Stimulated activated CD4-positive, alpha-beta T cell treated with anti-CD3 and anti-CD28 coated beads, TNF-alpha, amount 100 ng/mL, for 1 hour (primary cell): ENCODE results near the gene KRTAP10-5.
"Not testable (repeated sequence)": the region's sequence is repeated elsewhere in the genome, so short reads cannot be mapped to it uniquely, and the experiment has no call there.

Experiments
- DNase-seq, 3 donors: peaks; one replicate each; pipeline ENCODE4 v3.0.0-alpha.2; 2020; ENCODE audit warnings: low read depth in 3 of 3, low spot score in 1 of 3

The KRTAP10-5 gene

GRCh38 chr21:44591801-44592130 is 11.4 kb upstream of the KRTAP10-5 start:
- not testable (repeated sequence) for DNase-seq

GRCh38 chr21:44590897-44591800 is 10.7 kb upstream of the KRTAP10-5 start:
- not testable (repeated sequence) for DNase-seq

- DNase-seq: no peak
Observed at GRCh38 chr21:44590311-44590721, 9.9 kb upstream of the KRTAP10-5 start.

- DNase-seq: no peak
Observed at GRCh38 chr21:44589586-44590305, 9.3 kb upstream of the KRTAP10-5 start.

GRCh38 chr21:44589094-44589493 is 8.7 kb upstream of the KRTAP10-5 start:
- DNase-seq: no peak

- no peak for DNase-seq
Observed at GRCh38 chr21:44585892-44586291, 5.5 kb upstream of the KRTAP10-5 start.

- DNase-seq: no peak
Observed at GRCh38 chr21:44583800-44584147, 3.4 kb upstream of the KRTAP10-5 start.

GRCh38 chr21:44583089-44583799 is 2.8 kb upstream of the KRTAP10-5 start:
- DNase-seq: no peak

GRCh38 chr21:44582055-44582454 is 1.7 kb upstream of the KRTAP10-5 start:
- DNase-seq: no peak

- no peak for DNase-seq
Observed at GRCh38 chr21:44581158-44581557, 754 bp upstream of the KRTAP10-5 start.

GRCh38 chr21:44579833-44580144 is 615 bp downstream of the KRTAP10-5 start:
- no peak for DNase-seq

- no peak for DNase-seq
Observed at GRCh38 chr21:44579056-44579832, 1.2 kb downstream of the KRTAP10-5 start.

GRCh38 chr21:44578371-44579055 is 1.9 kb downstream of the KRTAP10-5 start:
- no peak for DNase-seq

- no peak for DNase-seq
Observed at GRCh38 chr21:44576025-44576420, 4.4 kb downstream of the KRTAP10-5 start.

GRCh38 chr21:44575307-44576024 is 4.9 kb downstream of the KRTAP10-5 start:
- no peak for DNase-seq

- DNase-seq: no peak
Observed at GRCh38 chr21:44574457-44575306, 5.7 kb downstream of the KRTAP10-5 start.

GRCh38 chr21:44573630-44574456 is 6.6 kb downstream of the KRTAP10-5 start, which contains the start of gene KRTAP10-4:
Gene KRTAP10-4, plus strand, starts transcription at chr21:44573729. Its CDS starts 30 bp downstream, at chr21:44573759.
- not testable (repeated sequence) for DNase-seq

- DNase-seq: no peak
Observed at GRCh38 chr21:44572959-44573583, 7.3 kb downstream of the KRTAP10-5 start.
